GM21723 (cell line): ENCODE data around the gene NOTCH2.
"Not testable (repeated sequence)": the region's sequence is repeated elsewhere in the genome, so short reads cannot be mapped to it uniquely, and the experiment has no call there.

ENCODE experiments used
- ATAC-seq: cut with Tn5 transposase; IDR thresholded peaks from one replicate; pipeline ENCODE4 v1.9.1; 2021; ENCODE audit warnings: mild to moderate bottlenecking, moderate library complexity; ENCODE audit not compliant: unreplicated experiment

NOTCH2 gene

GRCh38 chr1:120069920-120070214 is 405 bp upstream of the NOTCH2 start:
- ATAC-seq: not testable (repeated sequence)

GRCh38 chr1:120068683-120069066 is 787 bp downstream of the NOTCH2 start:
- ATAC-seq: not testable (repeated sequence)

- not testable (repeated sequence) for ATAC-seq
Measured at GRCh38 chr1:120048208-120048607, 21.3 kb downstream of the NOTCH2 start.

- ATAC-seq: not testable (repeated sequence)
Measured at GRCh38 chr1:120041771-120042170, 27.7 kb downstream of the NOTCH2 start.

GRCh38 chr1:120032253-120032652 is 37.2 kb downstream of the NOTCH2 start:
- not testable (repeated sequence) for ATAC-seq

GRCh38 chr1:120023791-120024190 is 45.7 kb downstream of the NOTCH2 start:
- ATAC-seq: not testable (repeated sequence)

- not testable (repeated sequence) for ATAC-seq
Measured at GRCh38 chr1:120014978-120015377, 54.5 kb downstream of the NOTCH2 start.

GRCh38 chr1:120008320-120008719 is 61.1 kb downstream of the NOTCH2 start:
- ATAC-seq: not testable (repeated sequence)

GRCh38 chr1:120007850-120008249 is 61.6 kb downstream of the NOTCH2 start:
- not testable (repeated sequence) for ATAC-seq

- ATAC-seq: not testable (repeated sequence)
Measured at GRCh38 chr1:120001035-120001434, 68.4 kb downstream of the NOTCH2 start.

GRCh38 chr1:119996731-119997312 is 72.6 kb downstream of the NOTCH2 start:
- ATAC-seq: not testable (repeated sequence)

GRCh38 chr1:119995975-119996374 is 73.5 kb downstream of the NOTCH2 start:
- ATAC-seq: not testable (repeated sequence)

- no peak for ATAC-seq
Measured at GRCh38 chr1:119988306-119989062, 81.0 kb downstream of the NOTCH2 start.

GRCh38 chr1:119987686-119988085 is 81.8 kb downstream of the NOTCH2 start:
- no peak for ATAC-seq

GRCh38 chr1:119987112-119987511 is 82.3 kb downstream of the NOTCH2 start:
- ATAC-seq: no peak

GRCh38 chr1:119986007-119986497 is 83.4 kb downstream of the NOTCH2 start:
- ATAC-seq: no peak

GRCh38 chr1:119984771-119985170 is 84.7 kb downstream of the NOTCH2 start:
- no peak for ATAC-seq

GRCh38 chr1:119981986-119982815 is 87.3 kb downstream of the NOTCH2 start:
- ATAC-seq: no peak

- no peak for ATAC-seq
Measured at GRCh38 chr1:119981496-119981895, 88.0 kb downstream of the NOTCH2 start.

GRCh38 chr1:119978018-119978505 is 91.4 kb downstream of the NOTCH2 start:
- no peak for ATAC-seq

- not testable (repeated sequence) for ATAC-seq
Measured at GRCh38 chr1:119977113-119977736, 92.2 kb downstream of the NOTCH2 start.
